Activated effector memory CD4-positive, alpha-beta T cell treated with anti-CD3 and anti-CD28 coated beads, Interleukin-2, amount 50 U/mL, for 16 hours (primary cell): ENCODE results near the gene KRT31.
"Not testable (repeated sequence)": the region's sequence is repeated elsewhere in the genome, so short reads cannot be mapped to it uniquely, and the experiment has no call there.

ENCODE experiments used
- DNase-seq: peaks from one replicate; pipeline ENCODE4 v3.0.0-alpha.2; 2020

Gene KRT31

DNA sequence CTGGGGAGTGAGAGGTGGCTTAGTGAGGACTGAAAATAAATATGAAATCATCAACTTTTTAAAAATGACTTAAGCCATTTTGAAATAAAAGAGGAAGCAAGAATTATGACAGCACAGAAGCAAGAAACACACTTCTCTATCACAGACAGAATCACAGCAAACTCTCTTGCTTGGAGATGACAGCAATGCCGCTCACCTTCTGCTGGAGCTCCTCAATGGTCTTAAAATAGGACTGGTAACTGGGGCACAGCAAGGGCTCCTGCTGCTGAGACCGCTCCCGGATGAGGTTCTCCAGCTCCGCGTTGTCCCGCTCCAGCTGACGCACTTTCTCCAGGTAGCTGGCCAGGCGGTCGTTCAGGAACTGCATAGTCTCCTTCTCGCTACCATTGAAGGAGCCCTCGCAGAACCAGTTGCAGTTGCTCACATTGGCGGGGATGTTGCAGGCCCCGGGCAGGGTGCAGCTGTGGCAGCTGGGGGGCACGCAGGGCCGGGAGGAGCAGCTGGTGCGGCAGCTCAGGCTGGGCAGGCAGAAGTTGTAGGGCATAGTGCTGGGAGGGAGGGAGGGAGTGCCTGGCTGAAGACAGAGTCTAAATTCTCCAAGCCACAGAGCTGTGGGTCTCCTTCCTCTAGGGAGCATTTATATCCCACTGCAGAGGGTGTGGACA is at the start of gene KRT31:
TSS of gene KRT31 (minus strand) at position 613 of the 665 bp plus-strand sequence. CDS start at position 544, 69 bp downstream.
- DNase-seq, result no peak

DNA sequence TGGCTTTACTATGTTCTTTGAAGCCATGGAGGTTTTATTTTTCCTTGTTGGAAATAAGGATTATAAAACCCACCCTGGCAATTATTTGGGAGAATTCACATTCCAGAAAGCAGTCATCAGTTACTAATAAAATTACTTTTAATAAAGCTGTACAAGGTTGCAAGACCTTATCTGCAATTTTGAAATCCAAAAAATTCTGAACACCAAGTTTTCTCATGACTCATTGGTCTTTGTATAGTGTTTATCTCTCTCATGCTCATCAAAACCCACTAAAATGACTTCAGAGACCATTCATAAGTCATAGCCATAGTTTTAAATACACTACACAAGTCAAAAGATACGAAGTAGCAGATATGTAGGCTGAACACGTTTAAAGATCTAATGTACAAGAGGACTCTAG is 49.4 kb upstream of the KRT31 start:
- no peak for DNase-seq

DNA sequence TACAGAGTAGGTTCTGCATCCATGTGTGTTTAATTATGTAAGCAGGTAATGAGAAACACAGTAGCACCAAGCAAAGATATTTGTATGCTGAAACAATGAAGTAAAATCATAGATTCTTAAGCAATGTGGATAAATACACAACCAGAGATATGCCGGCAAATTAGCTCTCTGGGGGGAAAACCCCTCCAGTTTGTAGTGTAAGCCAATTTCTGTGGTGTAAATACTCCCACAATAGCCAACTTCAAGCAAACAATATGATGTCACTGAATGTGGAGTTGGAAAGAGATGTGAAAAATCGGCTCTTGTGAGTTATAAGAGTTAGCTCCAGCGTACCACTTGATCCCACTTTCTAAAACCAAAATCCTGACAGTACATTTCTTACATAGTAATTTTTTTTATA is 47.2 kb upstream of the KRT31 start:
- DNase-seq, result no peak

DNA sequence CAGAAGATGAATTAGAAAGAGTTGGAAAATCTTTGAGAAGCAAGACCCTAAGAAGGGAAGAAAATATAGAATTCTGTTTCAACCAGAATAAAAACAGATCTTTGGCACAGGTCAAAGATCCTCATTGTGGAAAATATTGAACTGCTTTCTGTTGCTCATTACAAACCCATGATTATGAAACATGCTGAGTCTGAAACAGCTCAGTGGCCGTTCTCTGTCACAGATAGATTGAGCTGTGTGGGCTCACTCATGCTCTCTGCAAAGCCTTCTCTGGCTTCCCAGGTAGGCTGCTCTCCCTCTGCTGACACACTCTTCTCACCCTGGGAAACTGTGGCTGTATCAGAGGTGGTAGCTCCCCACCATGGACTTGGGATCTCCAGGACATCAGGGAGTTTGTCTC is 46.8 kb upstream of the KRT31 start:
- no peak for DNase-seq

DNA sequence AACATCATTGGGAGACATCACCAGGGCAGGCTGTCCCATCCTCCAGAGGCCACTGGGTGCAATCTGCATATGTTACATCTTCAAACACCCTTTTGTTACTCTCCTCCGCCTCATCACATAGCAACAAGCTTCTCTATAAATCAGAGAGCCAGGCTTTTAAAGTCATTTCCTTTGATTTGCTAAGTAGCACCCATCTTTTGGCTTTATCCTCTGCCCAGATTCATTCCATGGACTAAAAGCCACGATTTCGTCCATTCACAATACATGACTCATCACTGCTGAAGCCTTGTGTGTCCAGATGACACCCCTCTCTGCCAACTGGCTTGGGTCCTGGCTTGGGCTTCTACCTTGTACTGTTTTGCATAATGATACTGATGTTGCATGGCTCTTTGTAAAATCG is 45.3 kb upstream of the KRT31 start:
- no peak for DNase-seq

DNA sequence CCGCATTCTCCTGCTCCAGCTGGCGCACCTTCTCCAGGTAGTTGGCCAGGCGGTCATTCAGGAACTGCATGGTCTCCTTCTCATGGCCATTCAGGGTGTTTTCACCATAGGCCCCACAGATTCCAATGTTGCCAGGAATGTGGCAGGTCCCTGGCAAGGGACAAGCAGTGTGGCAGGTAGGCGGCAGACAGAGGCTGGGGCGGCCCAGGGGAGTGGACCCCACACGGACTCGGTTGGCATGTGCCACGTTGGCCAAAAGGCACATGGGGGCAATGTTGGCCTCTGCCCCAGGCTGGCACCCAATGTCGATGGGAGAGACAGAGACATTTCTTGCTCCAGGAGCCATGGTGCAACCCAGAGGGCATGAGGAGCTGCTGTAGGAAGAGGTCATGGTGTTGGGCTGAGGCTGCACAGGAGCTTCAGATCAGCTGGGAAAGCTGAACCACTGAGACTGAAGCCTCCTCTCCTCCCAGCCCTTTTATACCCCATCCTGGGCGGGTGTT is 43.2 kb upstream of the KRT31 start, which contains the start of gene KRT38:
TSS of gene KRT38 (minus strand) at position 453 of the 503 bp plus-strand sequence. CDS start at position 391, 62 bp downstream.
- DNase-seq, result no peak

DNA sequence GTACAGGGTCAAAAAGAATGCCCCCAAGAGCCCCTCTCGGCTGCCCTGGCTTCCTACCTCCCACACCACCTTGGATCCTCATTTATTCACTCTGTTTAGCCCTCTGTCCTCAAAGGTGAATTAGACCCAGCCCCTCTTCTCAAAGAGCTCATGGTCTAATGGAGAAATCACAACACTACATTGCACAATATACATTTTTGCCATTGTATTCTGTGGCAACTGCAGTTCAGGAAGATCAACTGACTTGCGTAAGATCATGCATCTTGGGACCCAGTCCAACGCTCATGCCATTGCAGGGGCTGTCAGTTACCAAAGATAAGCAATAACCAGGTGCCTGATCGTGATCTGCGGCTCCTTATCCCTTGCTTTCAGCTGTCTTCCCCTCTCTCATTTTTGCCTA is 42.0 kb upstream of the KRT31 start:
- DNase-seq, result no peak

DNA sequence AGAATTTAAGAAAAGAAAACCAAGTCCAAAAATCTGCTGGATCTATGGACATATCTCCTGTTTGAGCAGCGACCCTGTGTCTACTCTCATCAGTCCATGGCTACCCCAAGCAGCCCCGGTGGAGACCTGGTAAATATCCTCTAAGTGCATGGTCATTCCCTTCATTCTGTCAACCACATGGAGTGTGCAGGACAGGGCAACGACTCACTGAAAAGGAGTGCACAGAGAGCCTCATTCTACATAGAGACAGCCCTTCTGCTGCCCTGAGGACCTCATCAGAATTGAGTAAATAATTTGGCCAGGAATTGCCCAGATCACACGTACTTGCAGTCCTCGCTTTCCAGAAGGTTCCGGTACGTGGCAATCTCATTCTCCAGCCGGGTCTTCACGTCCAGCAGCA is 40.4 kb upstream of the KRT31 start:
- no peak for DNase-seq

DNA sequence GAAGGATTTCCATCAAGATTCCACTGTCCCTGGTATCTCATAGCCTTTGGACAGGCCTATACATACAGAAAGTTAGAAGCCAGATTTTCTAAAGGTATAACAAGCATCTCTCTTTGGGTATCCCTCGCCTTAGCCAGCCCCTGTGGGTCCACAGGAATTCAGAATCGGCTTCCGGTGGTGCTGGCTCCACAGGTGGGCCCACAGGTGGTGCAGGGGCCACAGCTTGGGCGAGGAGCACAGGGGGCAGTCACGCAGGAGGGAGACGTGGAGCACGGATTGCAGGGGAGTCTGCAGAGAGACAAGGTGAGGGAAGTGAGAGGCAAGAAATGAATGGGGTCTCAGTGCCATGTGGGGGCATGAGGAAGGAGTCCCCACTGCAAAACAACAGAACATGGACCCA is 39.8 kb upstream of the KRT31 start:
- DNase-seq, result no peak

DNA sequence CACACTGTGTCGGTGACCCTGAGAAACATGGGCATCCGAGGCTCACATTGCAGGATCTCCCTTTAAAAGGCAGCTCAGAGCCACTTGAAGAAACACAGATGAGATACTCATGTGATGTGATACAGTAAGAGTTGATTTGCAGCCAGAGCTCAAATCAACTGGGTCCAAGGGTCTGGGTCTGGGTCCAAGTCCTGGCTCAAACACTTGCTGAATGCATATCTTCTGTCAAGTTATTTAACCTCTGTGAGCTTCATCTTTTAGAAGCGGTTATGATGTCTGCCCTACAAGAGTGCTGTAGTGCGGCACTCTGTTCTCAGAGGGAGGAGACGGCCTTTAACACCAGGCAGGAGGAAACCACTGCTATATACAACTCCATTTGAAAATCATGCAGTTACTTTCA is 37.0 kb upstream of the KRT31 start:
- no peak for DNase-seq

DNA sequence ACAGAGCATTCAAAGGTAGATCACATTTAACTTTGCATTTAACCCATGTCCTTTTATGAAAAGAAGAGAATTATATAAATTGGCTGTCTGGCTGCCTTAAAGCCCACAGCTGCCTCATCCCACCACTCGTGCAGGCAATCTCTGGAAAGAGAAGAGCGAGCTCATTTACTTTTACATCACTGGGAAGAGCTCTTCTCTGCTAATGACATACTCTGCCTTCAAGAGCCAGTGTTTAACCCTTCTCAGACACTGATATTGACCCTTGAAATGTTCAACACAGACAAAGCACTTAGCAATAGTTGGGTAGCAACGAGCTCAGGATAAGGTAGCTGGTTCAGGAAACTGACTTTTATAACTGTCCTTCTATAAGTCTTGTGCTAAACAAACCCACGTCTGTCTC is 36.6 kb upstream of the KRT31 start:
- no peak for DNase-seq

DNA sequence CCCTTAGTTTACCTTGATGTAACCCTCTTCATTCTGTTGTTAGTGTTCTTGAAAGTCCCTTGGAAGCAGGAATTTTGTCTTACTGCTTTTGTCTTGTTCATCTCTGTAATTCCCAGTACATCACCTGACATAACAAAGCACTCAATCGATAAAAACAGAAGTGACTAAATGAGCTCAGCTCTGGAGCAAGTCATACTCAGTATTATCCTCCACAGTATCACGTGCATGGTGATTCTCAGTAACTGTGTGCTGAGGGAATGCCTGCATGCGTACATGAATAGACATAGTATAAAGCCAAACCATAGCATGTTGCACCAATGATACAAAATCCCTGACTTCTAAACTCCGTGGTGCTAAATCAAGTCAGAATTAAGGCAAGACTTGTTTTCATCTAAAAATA is 36.2 kb upstream of the KRT31 start:
- DNase-seq, result no peak

DNA sequence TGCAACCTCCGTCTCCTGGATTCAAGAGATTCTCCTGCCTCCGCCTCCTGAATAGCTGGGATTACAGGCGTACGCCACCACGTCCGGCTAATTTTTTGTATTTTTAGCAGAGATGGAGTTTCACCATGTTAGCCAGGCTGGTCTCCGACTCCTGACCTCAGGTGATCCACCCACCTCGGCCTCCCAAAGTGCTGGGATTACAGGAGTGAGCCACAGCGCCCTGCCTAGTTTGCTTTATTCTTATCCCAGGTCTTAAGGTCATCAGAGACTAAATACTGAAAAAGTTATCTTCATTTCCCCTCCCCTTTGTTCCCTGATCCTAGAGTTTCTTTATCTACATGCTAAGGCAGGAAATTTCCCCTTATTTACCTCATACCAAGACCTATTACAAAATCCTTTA is 33.0 kb upstream of the KRT31 start:
- DNase-seq, result not testable (repeated sequence)

DNA sequence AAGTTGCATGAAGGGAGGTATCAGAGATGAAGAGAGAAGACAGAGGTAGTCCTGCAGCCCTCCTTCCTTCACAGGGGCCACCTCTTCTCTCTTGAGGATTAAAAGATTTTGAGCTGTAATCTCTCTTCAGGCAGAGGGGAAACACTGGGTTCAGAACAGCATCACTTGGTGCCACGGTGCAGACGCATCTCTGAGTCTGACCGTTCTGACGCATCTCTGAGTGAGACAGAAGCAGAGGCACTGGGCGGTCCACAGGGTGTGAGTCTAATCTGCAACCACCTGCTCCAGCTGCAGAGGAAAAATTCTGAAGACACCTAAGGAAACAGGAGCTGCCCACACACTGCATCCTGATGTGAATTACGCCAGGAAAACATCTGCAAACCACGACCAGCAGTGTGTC is 32.3 kb upstream of the KRT31 start:
- no peak for DNase-seq

DNA sequence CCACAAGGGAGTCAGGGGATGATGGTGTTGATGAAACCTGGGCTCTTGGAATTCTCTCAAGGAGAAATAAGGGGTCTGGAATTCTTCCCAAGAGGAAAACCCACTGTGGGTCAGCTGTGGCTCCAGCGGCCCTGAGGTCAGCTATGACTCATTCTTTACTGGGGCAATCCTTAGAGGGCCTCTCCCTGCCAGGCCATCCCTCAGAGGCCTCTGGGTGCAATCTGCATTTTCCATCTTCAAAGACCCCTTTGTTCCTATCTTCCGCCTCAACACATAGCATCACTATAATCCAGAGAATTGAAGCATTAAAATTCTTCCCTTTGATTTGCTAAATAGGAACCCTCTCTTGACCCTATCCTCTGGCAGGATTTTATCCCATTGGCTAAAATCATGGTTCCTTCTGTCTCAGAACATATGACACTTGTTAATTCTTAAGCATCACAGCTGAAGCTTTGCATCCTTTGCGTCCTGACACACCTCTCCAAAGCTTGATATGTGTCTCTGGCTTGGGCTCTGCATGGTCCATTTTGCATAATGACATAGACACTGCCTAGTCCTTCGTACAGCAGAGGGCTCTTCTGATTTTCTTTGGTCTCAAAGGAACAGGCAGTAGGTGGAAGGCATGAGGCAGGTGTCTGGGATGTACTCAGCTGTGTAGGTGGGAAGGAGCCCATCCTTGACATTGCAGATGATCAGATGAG is 31.3 kb upstream of the KRT31 start:
- DNase-seq, result no peak

DNA sequence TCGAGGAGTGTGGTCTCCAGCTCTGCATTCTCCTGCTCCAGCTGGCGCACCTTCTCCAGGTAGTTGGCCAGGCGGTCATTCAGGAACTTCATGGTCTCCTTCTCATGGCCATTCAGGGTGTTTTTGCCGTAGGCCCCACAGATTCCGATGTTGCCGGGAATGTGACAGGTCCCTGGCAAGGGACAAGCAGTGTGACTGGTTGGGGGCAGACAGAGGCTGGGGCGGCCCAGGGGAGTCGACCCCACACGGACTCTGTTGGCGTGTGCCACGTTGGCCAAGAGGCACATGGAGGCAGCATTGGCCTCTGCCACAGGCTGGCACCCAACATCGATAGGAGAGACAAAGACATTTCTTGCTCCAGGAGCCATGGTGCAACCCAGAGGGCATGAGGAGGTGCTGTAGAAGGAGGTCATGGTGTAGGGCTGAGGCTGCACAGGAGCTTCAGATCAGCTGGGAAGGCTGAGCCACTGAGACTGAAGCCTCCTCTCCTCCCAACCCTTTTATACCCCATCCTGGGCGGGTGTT is 26.8 kb upstream of the KRT31 start, which contains the start of gene KRT37:
TSS of gene KRT37 (minus strand) at position 475 of the 525 bp plus-strand sequence. CDS start at position 413, 62 bp downstream.
- DNase-seq, result no peak

DNA sequence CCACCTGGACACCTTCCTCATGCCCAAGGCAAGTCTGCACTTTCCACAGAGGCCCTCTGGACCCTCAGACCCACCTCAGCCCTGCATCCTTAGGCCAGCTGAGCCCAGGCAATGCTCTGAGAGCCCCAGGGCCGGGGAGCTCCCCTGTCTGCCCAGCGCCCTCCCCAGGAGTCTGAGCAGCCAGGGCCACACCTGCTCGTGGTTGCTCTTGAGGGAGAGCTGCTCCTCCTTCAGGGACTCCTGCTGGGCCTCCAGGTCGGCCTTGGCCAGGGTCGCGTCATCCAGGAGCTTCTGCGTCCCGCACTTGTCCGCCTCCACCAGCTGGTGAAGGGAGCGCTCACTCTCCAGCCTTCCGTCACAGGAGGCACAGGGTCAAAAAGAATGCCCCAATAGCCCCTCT is 25.2 kb upstream of the KRT31 start:
- DNase-seq, result not testable (repeated sequence)

DNA sequence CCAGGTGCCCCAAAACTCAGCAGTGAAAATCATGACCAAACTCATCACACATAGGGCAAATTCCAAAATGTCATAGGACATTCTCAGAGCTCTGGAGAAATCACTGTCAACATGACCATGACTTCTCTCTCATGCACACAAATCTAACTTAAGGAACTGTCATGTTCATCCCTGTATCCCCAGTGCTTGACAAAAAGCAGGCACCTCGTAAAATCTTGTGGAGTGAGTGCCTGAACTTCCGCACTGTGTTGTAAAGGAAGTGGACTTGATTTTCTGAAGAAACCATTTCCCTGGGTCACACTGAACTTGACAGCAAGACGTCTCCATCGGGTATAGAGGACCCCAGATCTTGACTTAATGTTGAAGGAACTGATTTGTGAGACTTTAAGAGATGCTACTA is 24.2 kb upstream of the KRT31 start:
- DNase-seq, result no peak

DNA sequence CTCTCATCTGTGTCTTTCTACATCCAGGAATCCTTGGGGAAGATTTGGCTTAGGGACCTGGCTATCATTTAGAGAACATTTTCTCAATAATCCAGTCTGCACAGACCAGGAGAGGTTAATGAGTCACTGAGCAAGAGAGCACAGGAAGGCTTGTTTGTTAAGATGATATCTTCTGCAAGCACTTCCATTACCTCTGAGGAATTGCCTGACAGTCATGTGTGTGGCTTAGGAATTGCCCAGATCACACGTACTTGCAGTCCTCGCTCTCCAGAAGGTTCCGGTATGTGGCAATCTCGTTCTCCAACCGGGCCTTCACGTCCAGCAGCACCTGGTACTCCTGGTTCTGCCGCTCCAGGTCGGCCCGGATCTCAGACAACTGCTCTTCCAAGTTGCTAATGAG is 23.7 kb upstream of the KRT31 start:
- no peak for DNase-seq

DNA sequence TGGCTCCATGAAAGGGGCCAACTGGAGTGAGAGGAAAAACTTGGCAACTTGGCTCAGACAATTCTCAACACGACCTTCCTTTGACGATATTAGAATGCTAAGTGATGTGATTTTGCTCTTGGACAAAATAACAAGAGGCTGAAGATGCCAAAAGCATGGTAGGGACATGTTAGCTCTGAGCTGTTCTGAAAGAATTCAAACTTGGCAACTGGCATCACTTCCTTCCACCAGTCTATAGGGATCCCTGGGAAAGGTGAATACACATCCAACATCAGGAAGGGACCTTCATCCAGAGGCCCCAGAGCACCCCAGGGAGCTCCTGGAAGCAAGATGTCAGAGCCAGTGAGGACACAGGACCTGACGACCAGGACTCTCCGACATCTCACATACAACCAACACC is 22.7 kb upstream of the KRT31 start:
- DNase-seq, result no peak

DNA sequence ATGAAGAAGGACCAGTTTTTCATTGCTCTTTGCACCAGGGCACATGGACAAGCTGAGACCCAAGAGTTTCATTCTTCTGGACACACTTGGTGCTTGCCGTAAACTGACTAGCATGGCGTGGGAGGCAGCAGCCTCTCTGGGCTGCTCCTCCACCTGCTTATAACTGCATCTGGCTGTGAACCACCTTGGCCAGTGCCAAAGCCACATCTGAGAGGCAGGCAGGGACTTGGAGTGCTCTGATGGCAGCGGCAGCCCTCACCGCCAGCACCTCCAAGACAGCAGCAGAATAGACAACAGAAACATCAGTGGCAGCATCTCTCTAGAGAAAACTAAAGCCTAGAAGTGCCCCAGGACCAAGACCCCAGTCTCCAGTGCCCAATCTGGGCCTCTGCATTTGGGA is 22.3 kb upstream of the KRT31 start:
- DNase-seq, result no peak

DNA sequence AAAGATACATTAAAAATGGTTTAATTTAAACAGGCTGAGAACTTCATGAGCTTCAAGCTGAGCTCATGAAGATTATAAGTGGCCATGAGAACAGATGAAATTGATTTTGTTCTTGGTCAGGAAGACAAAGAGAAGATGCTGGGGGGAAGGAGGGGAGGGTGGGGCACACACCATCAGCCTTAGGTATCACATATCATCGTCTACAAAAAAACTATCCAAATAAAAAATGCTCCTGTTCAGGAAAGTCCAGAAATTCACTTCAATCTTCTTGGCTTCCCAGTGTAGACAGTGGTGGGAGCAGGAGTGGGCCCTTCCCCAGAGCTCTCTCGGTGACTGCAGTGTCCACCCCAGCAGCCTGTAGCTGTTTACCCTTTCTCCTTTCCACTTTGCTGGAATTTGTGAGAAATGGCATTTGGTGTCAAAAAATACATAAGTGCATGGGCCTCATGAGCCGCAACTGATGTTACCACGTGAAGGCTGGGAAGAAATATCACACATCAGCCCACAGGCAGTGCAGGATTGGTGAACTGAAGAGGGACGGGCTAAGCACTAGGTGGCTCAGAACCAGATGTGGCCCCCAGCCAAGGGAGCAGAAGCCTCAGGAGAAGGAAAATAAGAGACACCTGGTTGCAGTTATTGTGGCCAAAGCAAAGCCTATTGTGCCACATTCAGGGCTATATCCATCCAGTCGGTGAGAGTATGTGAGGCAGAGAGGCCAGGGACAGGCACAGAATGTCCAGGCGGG is 20.9 kb upstream of the KRT31 start:
- no peak for DNase-seq

DNA sequence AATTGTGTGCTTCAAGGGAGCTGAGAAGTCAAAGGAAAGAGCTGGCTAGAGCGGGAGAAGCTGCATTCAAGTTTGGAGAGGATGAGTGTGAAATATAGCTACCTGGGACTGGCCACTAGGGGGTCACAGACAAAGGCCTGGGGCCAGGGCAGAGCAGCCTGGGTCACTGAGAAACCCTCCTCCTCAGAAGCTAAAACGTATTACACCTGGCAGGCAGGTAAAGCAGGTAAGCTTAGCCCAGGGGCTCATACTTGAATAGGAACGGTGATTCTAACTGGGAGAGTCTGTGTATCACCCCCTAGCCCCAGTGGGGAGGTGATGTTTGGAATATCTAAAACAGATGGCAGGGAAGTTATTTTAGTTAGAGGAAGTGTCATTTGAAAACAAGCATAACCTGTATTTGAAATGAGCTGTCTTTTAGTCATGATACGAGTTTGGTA is 20.2 kb upstream of the KRT31 start:
- no peak for DNase-seq
